Measurements from ENCODE around the gene USP7. TPM values are rescaled to one million over a fixed set of nuclear protein-coding genes. Genes with fewer than 3 reads are reported as not detected.
"Not testable (repeated sequence)": the region's sequence is repeated elsewhere in the genome, so short reads cannot be mapped to it uniquely, and the experiment has no call there.

USP7 gene
- total RNA-seq, 1 donor from 2014 or later: 176 TPM

DNA sequence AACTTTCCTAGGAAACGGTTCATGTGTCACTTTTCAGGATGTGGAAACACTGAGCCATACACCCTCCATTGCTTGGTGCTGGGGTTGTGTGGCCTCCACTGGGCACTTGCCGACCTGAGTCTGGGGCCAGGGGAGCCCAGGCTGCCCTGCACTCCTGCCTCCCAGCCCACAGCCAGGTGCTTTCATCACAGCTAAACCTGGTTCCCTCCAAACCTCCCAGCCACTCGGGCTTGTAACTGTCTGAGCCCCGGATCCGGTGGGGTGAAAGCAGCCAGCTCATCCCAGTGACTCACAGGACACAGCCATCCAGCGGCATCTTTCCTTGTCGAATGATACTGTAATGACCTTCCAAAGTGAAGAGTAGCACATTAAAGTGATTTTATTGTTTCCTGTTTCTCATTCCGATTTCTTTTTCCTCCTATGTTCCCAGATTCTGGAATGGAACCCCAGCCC is 114.7 kb downstream of the USP7 start:
- Mint-ChIP-seq H3K9me3 (no peaks in the 10 kb centered on the region), H3K4me3 (ENCODE audit: low read depth) (no peak overlapping the region), H3K36me3 (ENCODE audit: low read depth) (peaks cover 56% of the 10 kb centered on the region), H3K4me1 (ENCODE audit: low read depth) (peaks cover 24% of the 10 kb centered on the region), H3K27ac (no peak overlapping the region), H3K27me3 (ENCODE audit: low read depth) (no peaks in the 10 kb centered on the region)
- intact Hi-C loops (cut with micrococcal nuclease): no loop called here
- DNase-seq (ENCODE audit: low spot score): no peak

DNA sequence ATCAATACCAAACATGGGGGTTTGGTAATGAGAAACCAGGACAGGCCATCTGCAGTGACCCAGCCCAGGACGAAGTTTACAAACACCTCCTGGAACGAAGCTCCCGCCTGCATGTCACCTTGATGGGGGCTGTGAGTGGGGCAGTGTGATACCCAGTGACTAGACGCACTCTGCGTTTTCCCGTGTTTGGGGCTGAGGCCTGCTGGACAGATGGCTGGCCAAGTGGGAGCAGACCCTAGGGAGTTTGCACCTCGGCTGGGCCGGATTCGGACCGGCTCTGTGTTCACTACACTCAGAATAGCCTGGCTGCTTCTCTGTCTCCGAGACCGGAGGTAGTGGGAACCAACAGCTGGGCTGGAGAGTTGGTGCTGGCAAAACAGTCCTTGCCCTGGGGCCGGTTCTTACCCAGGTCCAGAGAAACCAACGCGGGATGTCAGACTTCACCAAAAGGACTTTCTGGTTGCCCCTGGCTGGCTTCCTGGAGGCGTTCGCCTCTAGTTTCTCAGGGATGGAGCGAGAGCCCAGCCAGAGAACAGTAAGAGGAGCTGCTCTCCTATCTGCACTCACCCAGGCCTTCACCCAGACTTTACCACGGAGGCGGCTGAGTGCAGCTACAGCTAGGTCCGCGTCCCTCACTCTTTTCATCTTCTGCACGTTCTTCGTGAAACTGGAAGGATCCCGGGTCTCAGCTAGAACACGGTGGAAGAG is 115.3 kb downstream of the USP7 start:
- Mint-ChIP-seq H3K9me3 (no peaks in the 10 kb centered on the region), H3K4me3 (ENCODE audit: low read depth) (no peak overlapping the region), H3K27ac (no peak overlapping the region), H3K4me1 (ENCODE audit: low read depth) (peaks cover 22% of the 10 kb centered on the region), H3K27me3 (ENCODE audit: low read depth) (no peaks in the 10 kb centered on the region), H3K36me3 (ENCODE audit: low read depth) (peaks cover 56% of the 10 kb centered on the region)
- intact Hi-C loops (cut with micrococcal nuclease): no loop called here
- no peak for DNase-seq (ENCODE audit: low spot score)

DNA sequence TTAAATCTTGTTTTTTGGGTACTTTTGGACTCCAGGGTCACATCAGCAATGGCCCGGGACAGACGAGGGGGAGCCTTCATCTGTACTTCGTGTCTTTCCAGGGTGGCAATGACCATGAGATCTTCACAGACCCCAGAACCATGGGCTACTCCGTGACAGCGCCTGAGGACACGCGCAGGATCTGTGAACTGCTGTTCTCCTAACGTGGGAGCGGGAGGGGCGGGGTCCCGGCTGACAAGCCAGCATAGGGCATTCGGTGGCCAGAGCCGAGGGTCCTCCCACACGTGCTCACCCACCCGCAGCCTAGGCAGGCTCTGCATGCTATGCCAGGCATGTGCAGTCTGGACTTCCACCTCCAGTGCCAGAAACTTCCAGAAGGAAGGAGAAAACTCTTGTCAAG is 116.1 kb downstream of the USP7 start:
- Mint-ChIP-seq H3K27me3 (ENCODE audit: low read depth) (no peaks in the 10 kb centered on the region), H3K36me3 (ENCODE audit: low read depth) (peaks cover 50% of the 10 kb centered on the region), H3K27ac (no peak overlapping the region), H3K4me3 (ENCODE audit: low read depth) (no peak overlapping the region), H3K4me1 (ENCODE audit: low read depth) (peaks cover 16% of the 10 kb centered on the region), H3K9me3 (no peaks in the 10 kb centered on the region)
- intact Hi-C loops (cut with micrococcal nuclease): no loop called here
- no peak for DNase-seq (ENCODE audit: low spot score)

DNA sequence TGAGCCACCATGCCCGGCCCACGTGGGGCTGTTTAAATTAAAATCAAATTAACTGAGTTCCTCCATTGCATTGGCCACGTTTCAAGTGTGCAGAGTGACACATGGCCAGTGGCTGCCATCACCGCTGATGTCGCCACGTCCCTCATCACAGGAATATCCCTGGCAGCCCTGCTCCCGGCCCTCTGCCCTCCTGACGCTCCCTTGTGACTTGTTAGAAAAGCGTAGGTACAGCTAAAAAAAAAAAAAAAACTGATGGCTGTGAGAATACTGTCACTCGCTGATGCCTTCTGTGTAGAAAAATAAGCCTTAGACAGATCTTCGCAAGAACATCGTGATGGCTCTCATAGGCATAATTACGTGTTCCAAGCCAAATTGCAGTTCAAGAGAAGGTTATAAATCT is 116.6 kb downstream of the USP7 start:
- no peak for DNase-seq (ENCODE audit: low spot score)
- Mint-ChIP-seq H3K4me1 (ENCODE audit: low read depth) (peaks cover 16% of the 10 kb centered on the region), H3K4me3 (ENCODE audit: low read depth) (no peak overlapping the region), H3K9me3 (no peaks in the 10 kb centered on the region), H3K36me3 (ENCODE audit: low read depth) (peaks cover 48% of the 10 kb centered on the region), H3K27me3 (ENCODE audit: low read depth) (no peaks in the 10 kb centered on the region), H3K27ac (no peak overlapping the region)
- intact Hi-C loops (cut with micrococcal nuclease): no loop called here

DNA sequence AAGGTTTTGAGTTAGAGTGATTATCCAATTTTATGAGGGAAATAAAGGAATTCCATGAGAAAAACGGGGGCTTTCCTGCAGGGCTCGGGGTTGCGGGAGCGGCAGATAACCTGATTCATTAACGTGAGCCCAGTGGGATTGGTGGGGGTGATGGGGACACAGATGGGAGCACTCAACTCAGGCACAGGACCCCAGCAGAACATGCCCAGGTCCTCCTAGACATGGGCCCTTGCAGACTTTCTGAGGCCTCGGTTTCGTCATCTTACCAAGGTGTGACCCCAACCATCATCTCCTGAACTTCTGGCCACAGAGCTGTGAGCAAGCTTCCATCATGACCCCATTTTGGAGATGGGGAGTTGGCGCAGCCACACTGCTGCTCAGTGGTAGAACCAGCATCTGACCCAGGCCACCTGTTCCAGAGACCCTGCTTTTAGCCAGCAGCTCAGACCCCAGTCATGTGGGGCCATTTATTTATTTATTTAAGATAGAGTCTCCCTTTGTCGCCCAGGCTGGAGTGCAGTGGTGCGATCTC is 117.2 kb downstream of the USP7 start:
- Mint-ChIP-seq H3K4me3 (ENCODE audit: low read depth) (no peak overlapping the region), H3K4me1 (ENCODE audit: low read depth) (peaks cover 15% of the 10 kb centered on the region), H3K27me3 (ENCODE audit: low read depth) (no peaks in the 10 kb centered on the region), H3K9me3 (no peaks in the 10 kb centered on the region), H3K36me3 (ENCODE audit: low read depth) (peaks cover 42% of the 10 kb centered on the region), H3K27ac (no peak overlapping the region)
- intact Hi-C loops (cut with micrococcal nuclease): no loop called here
- no peak for DNase-seq (ENCODE audit: low spot score)

DNA sequence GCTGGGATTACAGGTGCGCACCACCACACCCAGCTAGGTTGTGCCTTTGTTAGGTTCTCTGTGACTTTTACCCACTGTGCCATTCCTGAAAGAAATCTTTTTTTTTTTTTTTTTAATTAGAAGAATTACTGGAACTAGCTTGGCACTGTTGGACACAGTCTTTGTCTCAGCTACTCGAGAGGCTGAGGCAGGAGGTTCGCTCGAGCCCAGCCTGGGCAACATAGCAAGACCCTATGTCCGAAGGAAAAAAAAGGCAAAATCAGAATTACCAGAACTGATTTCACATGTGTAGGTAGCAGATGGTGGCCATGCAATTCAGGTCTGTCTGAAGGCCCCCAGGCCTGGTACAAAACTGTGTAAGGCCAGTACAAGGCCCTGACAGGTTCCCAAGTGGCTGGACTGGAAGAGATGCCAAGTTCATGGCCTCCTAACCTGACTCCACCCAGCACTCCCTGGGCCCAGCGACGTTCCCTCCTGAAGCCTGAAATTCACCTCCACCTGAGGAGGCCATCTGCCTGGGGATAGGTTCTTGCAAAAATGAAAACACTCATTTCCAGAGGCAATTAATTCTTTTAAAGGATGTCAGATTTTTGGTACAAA is 117.9 kb downstream of the USP7 start:
- H3K27me3 Mint-ChIP-seq (ENCODE audit: low read depth): no peaks in the 10 kb centered on the region
- no peak overlapping the region for H3K27ac Mint-ChIP-seq
- no peaks in the 10 kb centered on the region for H3K9me3 Mint-ChIP-seq
- peaks cover 13% of the 10 kb centered on the region for H3K4me1 Mint-ChIP-seq (ENCODE audit: low read depth)
- DNase-seq (ENCODE audit: low spot score): no peak
- peaks cover 37% of the 10 kb centered on the region for H3K36me3 Mint-ChIP-seq (ENCODE audit: low read depth)
- intact Hi-C loops (cut with micrococcal nuclease): no loop called here
- no peak overlapping the region for H3K4me3 Mint-ChIP-seq (ENCODE audit: low read depth)

DNA sequence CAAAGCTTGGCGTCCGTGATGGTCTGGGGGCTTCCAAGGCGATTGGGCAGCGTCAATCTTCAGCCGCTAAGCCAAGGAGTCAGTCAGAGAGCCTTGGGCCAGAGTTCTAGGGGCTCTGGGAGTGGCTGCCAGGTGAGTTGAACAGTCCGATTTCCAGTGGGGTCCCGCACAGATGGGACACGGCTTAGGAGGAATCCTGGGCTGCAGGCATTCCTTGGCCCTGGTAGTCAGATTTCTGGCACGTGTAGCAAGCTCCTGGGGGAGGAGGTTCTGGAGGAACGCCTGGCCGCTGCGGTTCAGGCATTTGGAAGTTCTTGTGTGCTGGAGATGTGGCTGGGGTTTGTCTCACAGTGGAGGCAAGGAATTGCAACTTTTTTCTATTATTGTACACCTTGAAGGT is 120.4 kb downstream of the USP7 start:
- H3K27ac Mint-ChIP-seq; H3K9me3 Mint-ChIP-seq; H3K4me1 Mint-ChIP-seq (ENCODE audit: low read depth); H3K27me3 Mint-ChIP-seq (ENCODE audit: low read depth); intact Hi-C loops (cut with micrococcal nuclease); H3K4me3 Mint-ChIP-seq (ENCODE audit: low read depth); DNase-seq (ENCODE audit: low spot score): not testable (repeated sequence)
- peaks cover 21% of the 10 kb centered on the region for H3K36me3 Mint-ChIP-seq (ENCODE audit: low read depth)

Other genes starting within 250 kb of the USP7 start
- gene TMEM186, start 166.3 kb downstream of the USP7 start, total RNA-seq: 15.6 and 15.9 TPM in 2 replicates
- gene PMM2, start 166.1 kb downstream of the USP7 start, total RNA-seq: 62.5 and 67.6 TPM in 2 replicates
- 84.4 and 90.8 TPM in 2 replicates for gene CARHSP1, start 94.9 kb downstream of the USP7 start, total RNA-seq
- gene LITAFD, start 81.6 kb downstream of the USP7 start, total RNA-seq: not detected in 2 replicates
- gene HAPSTR1, start 127.7 kb upstream of the USP7 start, total RNA-seq: 54.5 and 54.9 TPM in 2 replicates